Erythroblast (primary cell): ENCODE measurements around the gene MERTK.
A peak's percentile ranks its signal among the peaks of the same experiment; 100 is the strongest.
"Not testable (repeated sequence)": the region's sequence is repeated elsewhere in the genome, so short reads cannot be mapped to it uniquely, and the experiment has no call there.

Experiments used
- DNase-seq, 2 experiments: peaks; one replicate each; lab custom pipeline; 2025; lab: John Stamatoyannopoulos, UW
- GATA1 ChIP-seq: IDR thresholded peaks from 2 replicates; pipeline ENCODE4 v1.6.1; 2011; ENCODE audit warnings: low read depth, mild to moderate bottlenecking, control low read depth, low read length, moderate library complexity
- POLR2A ChIP-seq: IDR thresholded peaks from 2 replicates; pipeline ENCODE4 v1.6.1; 2011; ENCODE audit warnings: mild to moderate bottlenecking, low read length

MERTK gene

GRCh38 chr2:111919794-111920608 lies 21.6 kb downstream of the MERTK start:
- no peak for TF ChIP-seq POLR2A
- TF ChIP-seq GATA1, result no peak
- DNase-seq, result no peak

- TF ChIP-seq GATA1 (no peak), POLR2A (no peak)
- no peak for DNase-seq
These were observed 24.9 kb downstream of the MERTK start for GRCh38 chr2:111923276-111923804.

- no peak for TF ChIP-seq GATA1
- TF ChIP-seq POLR2A, result no peak
- no peak for DNase-seq
These were observed 26.3 kb downstream of the MERTK start for GRCh38 chr2:111924617-111925107.

- peak; percentile 71 to 82 for DNase-seq
- TF ChIP-seq GATA1 (no peak), POLR2A (no peak)
These were observed 29.3 kb downstream of the MERTK start for GRCh38 chr2:111927723-111928122.

GRCh38 chr2:111930409-111930808 lies 32.0 kb downstream of the MERTK start:
- no peak for DNase-seq
- TF ChIP-seq POLR2A (no peak), GATA1 (no peak)

GRCh38 chr2:111930875-111931274 lies 32.5 kb downstream of the MERTK start:
- DNase-seq, result no peak
- no peak for TF ChIP-seq GATA1
- TF ChIP-seq POLR2A, result no peak

GRCh38 chr2:111932841-111933291 lies 34.5 kb downstream of the MERTK start:
- no peak for DNase-seq
- no peak for TF ChIP-seq POLR2A
- no peak for TF ChIP-seq GATA1

DNA sequence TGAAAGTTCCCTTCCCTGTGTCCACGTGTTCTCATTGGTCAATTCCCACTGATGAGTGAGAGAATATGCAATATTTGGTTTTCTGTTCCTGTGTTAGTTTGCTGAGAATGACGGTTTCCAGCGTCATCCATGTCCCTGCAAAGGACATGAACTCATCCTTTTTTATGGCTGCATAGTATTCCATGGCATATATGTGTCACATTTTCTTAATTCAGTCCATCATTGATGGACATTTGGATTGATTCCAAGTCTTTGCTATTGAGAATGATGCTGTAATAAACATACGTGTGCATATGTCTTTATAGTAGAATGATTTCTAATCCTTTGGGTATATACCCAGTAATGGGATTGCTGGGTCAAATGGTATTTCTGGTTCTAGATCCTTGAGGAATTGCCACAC lies 35.5 kb downstream of the MERTK start:
- DNase-seq, result not testable (repeated sequence)

DNA sequence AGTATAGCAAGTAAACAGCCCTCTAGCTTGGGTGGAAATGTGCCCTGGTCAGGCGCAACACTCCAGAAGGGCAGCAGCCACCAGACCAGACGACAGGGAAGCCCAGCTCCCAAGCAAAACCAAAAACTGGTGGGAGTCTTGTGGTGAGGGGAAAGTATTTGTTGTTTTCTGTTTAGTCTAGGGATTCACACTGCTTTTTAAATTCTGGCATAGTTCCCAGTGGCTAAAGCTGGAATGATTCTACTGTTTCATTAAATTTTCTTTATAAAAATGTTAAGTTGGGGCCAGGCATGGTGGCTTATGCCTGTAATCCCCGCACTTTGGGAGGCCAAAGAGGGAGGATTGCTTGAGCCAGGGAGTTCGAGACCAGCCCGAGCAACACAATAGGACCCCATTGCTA lies 38.5 kb downstream of the MERTK start:
- no peak for DNase-seq
- TF ChIP-seq GATA1 (no peak), POLR2A (no peak)

GRCh38 chr2:111938392-111938791 lies 40.0 kb downstream of the MERTK start:
- DNase-seq, result no peak
- TF ChIP-seq GATA1, result no peak
- no peak for TF ChIP-seq POLR2A

DNA sequence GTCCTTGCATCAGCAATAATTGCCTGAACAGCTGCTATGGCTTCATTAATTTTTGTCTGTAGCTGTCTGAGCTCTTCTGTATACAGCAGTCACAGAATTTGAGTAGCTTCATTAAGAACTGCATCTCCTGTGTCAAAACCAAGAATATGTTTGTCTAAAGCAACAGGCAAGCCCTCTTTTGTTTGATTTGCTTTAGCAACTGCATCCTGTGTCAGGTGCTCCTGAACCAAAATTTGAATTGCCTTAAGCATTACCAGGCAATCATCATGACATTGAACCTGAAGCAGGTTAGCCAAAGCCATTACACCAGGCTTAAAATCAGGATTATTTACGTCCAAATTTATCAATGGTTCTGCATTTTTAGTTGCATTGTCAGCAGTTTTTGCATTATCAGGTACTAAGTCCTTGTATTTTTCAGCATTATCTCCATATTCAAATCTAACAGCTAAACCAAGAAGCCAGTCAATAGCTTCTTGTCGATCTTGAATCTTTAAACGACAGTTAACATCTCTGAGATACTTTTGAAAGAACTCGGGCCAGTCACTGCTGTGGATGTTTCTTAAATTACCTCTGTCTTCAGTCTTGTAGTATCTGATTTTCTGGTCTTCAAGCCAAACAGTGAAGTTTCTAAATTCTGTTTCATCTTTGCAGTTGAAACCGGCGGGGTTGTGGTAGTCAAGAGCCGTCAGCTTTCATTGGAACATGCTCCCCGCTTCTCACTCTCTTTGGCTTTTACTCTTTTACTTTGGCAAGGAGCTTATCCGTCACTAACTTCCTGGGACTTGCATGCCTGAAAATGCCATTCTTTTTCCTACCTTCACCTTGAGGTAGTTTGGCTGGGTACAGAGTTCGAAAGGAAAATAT lies 42.2 kb downstream of the MERTK start:
- no peak for DNase-seq
- TF ChIP-seq GATA1 (no peak), POLR2A (no peak)

DNA sequence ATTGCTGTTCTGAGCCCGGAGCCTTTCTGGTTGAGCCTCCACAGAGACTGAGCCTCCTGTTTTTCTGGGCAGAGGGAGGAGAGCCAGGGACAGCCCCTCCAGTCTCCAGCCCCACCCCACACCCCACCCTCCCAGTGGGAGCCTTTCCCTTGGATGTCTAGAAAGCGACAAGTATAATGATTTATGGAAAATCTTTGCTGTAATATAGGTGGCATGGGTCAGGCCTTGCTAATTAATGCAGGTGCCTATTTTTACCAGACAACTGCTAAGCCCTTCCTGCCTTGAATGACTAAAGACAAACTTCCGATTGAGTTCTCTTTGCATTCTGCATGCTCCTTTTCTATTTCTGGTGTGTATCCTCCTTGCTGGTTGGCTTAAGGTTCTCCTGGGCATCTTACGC lies 43.1 kb downstream of the MERTK start:
- TF ChIP-seq POLR2A (no peak), GATA1 (no peak)
- DNase-seq, result no peak

GRCh38 chr2:111944531-111945210 lies 46.3 kb downstream of the MERTK start:
- TF ChIP-seq POLR2A (no peak), GATA1 (no peak)
- peak; percentile 14 to 21 for DNase-seq
